A549 treated with dexamethasone at 1 μM for 4 hours (cell line): ENCODE data around the gene CER1. TPM values are rescaled to one million over a fixed set of nuclear protein-coding genes. Genes with fewer than 3 reads are reported as not detected.

Experiments used
- total RNA-seq: library from RNA; stranded (reverse); fragments of 200-300 nt; extraction: Qiagen RNA extraction; gene quantifications from 5 replicates; pipeline ENCODE4 v1.2.3, GENCODE V29; 2022

CER1 gene
- not detected in 5 replicates for total RNA-seq

GRCh38 chr9:14722391-14723035 lies at the start of gene CER1:
Gene CER1 (minus strand): TSS chr9:14722733. CDS start chr9:14722672, 61 bp downstream.

GRCh38 chr9:14693251-14693861 lies 29.2 kb downstream of the CER1 start, which contains the start of gene ZDHHC21:
Gene ZDHHC21 (minus strand): TSS chr9:14693432. CDS start chr9:14674340, 19,092 bp downstream.

Other genes starting within 250 kb of the CER1 start
- 2.1 to 3.4 TPM (median 2.8 TPM) in 5 replicates for gene ZDHHC21, start 29.3 kb downstream of the CER1 start, total RNA-seq
- not detected in 5 replicates for gene FREM1, start 187.7 kb upstream of the CER1 start, total RNA-seq